Common myeloid progenitor, CD34-positive (primary cell): ENCODE measurements around the gene CASZ1.

ENCODE experiments used
- CTCF ChIA-PET: fragments of 350-600 bp; sonication (Branson Sonifier 250); formaldehyde crosslinking; loops from one replicate; lab custom pipeline; 2021; ENCODE audit warnings: antibody characterized with exemption; lab: Charles Lee
- POLR2A ChIA-PET: fragments of 350-600 bp; sonication (Branson Sonifier 250); formaldehyde crosslinking; loops from one replicate; lab custom pipeline; 2021; ENCODE audit warnings: antibody characterized with exemption; lab: Charles Lee
- DNase-seq, 3 donors: peaks; one replicate each; pipeline versions ENCODE4 v3.0.0 to v3.0.0-alpha.2; 2013
- H3K27ac ChIP-seq, 2 experiments: 1 replicate in 1 of 2; 2 replicates in 1 of 2; pipeline ENCODE4 v1.7.0; 2013; ENCODE audit warnings: inconsistent platforms in 2 of 2, low read length in 2 of 2, mild to moderate bottlenecking in 2 of 2, low read depth in 1 of 2, moderate library complexity in 1 of 2; ENCODE audit not compliant: severe bottlenecking in 2 of 2, insufficient read depth in 1 of 2, poor library complexity in 1 of 2
- H3K27me3 ChIP-seq, 5 experiments: replicated peaks in 2 of 5; 1 replicate in 3 of 5; 2 replicates in 2 of 5; pipeline versions ENCODE4 v1.6.1 to v1.7.0; 2013; ENCODE audit warnings: low read length in 4 of 5, mild to moderate bottlenecking in 2 of 5, moderate library complexity in 2 of 5, inconsistent platforms in 1 of 5; ENCODE audit not compliant: insufficient read depth in 5 of 5, control insufficient read depth in 4 of 5
- H3K36me3 ChIP-seq, 4 experiments: 1 replicate in 2 of 4; 2 replicates in 2 of 4; pipeline versions ENCODE4 v1.6.1 to v1.7.0; 2013; ENCODE audit warnings: low read length in 3 of 4, control low read depth in 1 of 4, mild to moderate bottlenecking in 1 of 4; ENCODE audit not compliant: control insufficient read depth in 4 of 4, insufficient read depth in 4 of 4
- H3K4me1 ChIP-seq, 4 experiments: 1 replicate in 3 of 4; 2 replicates in 1 of 4; pipeline versions ENCODE4 v1.6.1 to v1.7.1; 2013; ENCODE audit warnings: low read length in 3 of 4, mild to moderate bottlenecking in 3 of 4, control low read depth in 1 of 4, inconsistent platforms in 1 of 4, moderate library complexity in 1 of 4; ENCODE audit not compliant: control insufficient read depth in 4 of 4, insufficient read depth in 4 of 4; ENCODE audit errors: control extremely low read depth in 1 of 4
- H3K4me3 ChIP-seq, 7 experiments: 1 replicate in 4 of 7; 2 replicates in 3 of 7; pipeline versions ENCODE4 v1.5.1 to v1.7.0; 2013; ENCODE audit warnings: mild to moderate bottlenecking in 7 of 7, low read length in 6 of 7, moderate library complexity in 6 of 7, inconsistent platforms in 2 of 7, low read depth in 2 of 7, control low read depth in 1 of 7; ENCODE audit not compliant: insufficient read depth in 4 of 7, control insufficient read depth in 1 of 7; ENCODE audit errors: extremely low read depth in 1 of 7
- H3K9me3 ChIP-seq, 5 experiments: 1 replicate in 4 of 5; 2 replicates in 1 of 5; pipeline versions ENCODE4 v1.6.1 to v1.7.1; 2013; ENCODE audit warnings: low read length in 4 of 5, mild to moderate bottlenecking in 2 of 5, inconsistent platforms in 1 of 5, low read depth in 1 of 5, moderate library complexity in 1 of 5; ENCODE audit not compliant: control insufficient read depth in 4 of 5, insufficient read depth in 2 of 5; ENCODE audit errors: control extremely low read depth in 1 of 5
- WGBS: methylation state at CpG from one replicate; pipeline ENCODE4 v1.1.5; 2013; ENCODE audit not compliant: insufficient coverage; 5-methylcytosine and 5-hydroxymethylcytosine counted together

CASZ1 gene

GRCh38 chr1:10626791-10627410 is 169.5 kb downstream of the CASZ1 start:
- Histone ChIP-seq H3K36me3 (peaks cover 2 to 49% (median 35%) of the 10 kb centered on the region in 4 experiments), H3K4me3 (no peak overlapping the region), H3K27me3 (no peaks in the 10 kb centered on the region), H3K9me3 (no peaks in the 10 kb centered on the region), H3K4me1 (peaks cover 0 to 2% (median 0%) of the 10 kb centered on the region in 4 experiments), H3K27ac (no peak overlapping the region)
- ChIA-PET POLR2A (no interaction called here), CTCF (no interaction called here)
- WGBS: 94% methylated on average over 9 of the region's 22 CpGs
- DNase-seq: no peak

GRCh38 chr1:10626131-10626731 is 170.2 kb downstream of the CASZ1 start:
- 94% methylated on average over 12 of the region's 13 CpGs for WGBS
- ChIA-PET CTCF (no interaction called here), POLR2A (no interaction called here)
- H3K4me3 ChIP-seq: no peak overlapping the region
- H3K9me3 ChIP-seq: no peaks in the 10 kb centered on the region
- H3K4me1 ChIP-seq: peaks cover 0 to 2% (median 0%) of the 10 kb centered on the region in 4 experiments
- no peaks in the 10 kb centered on the region for H3K27me3 ChIP-seq
- H3K36me3 ChIP-seq: peaks cover 2 to 48% (median 33%) of the 10 kb centered on the region in 4 experiments
- no peak overlapping the region for H3K27ac ChIP-seq
- DNase-seq: no peak

GRCh38 chr1:10625554-10625953 is 170.9 kb downstream of the CASZ1 start:
- no peak for DNase-seq
- H3K27ac ChIP-seq: no peak overlapping the region
- ChIA-PET POLR2A (no interaction called here), CTCF (no interaction called here)
- peaks cover 2 to 41% (median 32%) of the 10 kb centered on the region in 4 experiments for H3K36me3 ChIP-seq
- no peaks in the 10 kb centered on the region for H3K9me3 ChIP-seq
- H3K27me3 ChIP-seq: no peaks in the 10 kb centered on the region
- over 99% methylated on average over 9 of the region's 10 CpGs for WGBS
- peaks cover 0 to 2% (median 0%) of the 10 kb centered on the region in 4 experiments for H3K4me1 ChIP-seq
- H3K4me3 ChIP-seq: no peak overlapping the region

GRCh38 chr1:10625076-10625475 is 171.4 kb downstream of the CASZ1 start:
- no peak overlapping the region for H3K27ac ChIP-seq
- ChIA-PET CTCF (no interaction called here), POLR2A (no interaction called here)
- DNase-seq: no peak
- peaks cover 2 to 41% (median 32%) of the 10 kb centered on the region in 4 experiments for H3K36me3 ChIP-seq
- H3K27me3 ChIP-seq: no peaks in the 10 kb centered on the region
- 95% methylated on average over 5 of the region's 9 CpGs for WGBS
- H3K9me3 ChIP-seq: no peaks in the 10 kb centered on the region
- H3K4me1 ChIP-seq: no peaks in the 10 kb centered on the region
- no peak overlapping the region for H3K4me3 ChIP-seq

GRCh38 chr1:10624256-10625050 is 172.0 kb downstream of the CASZ1 start:
- ChIA-PET POLR2A (no interaction called here), CTCF (no interaction called here)

GRCh38 chr1:10623686-10624145 is 172.7 kb downstream of the CASZ1 start:
- H3K36me3 ChIP-seq: peaks cover 2 to 36% (median 31%) of the 10 kb centered on the region in 4 experiments
- H3K9me3 ChIP-seq: no peaks in the 10 kb centered on the region
- CTCF ChIA-PET: no interaction called here
- H3K4me1 ChIP-seq: no peaks in the 10 kb centered on the region
- no peak for DNase-seq
- no peaks in the 10 kb centered on the region for H3K27me3 ChIP-seq
- POLR2A ChIA-PET: no interaction called here
- 98% methylated on average over 12 of the region's 12 CpGs for WGBS
- H3K27ac ChIP-seq: no peak overlapping the region
- H3K4me3 ChIP-seq: no peak overlapping the region

More at GRCh38 chr1:10624256-10625050, 172.0 kb downstream of the CASZ1 start:
- H3K9me3 ChIP-seq: no peaks in the 10 kb centered on the region
- no peaks in the 10 kb centered on the region for H3K4me1 ChIP-seq
- no peaks in the 10 kb centered on the region for H3K27me3 ChIP-seq
- DNase-seq: no peak
- peaks cover 2 to 38% (median 31%) of the 10 kb centered on the region in 4 experiments for H3K36me3 ChIP-seq
- no peak overlapping the region for H3K4me3 ChIP-seq
- WGBS: 98% methylated on average over 25 of the region's 26 CpGs
- no peak overlapping the region for H3K27ac ChIP-seq
